Immature natural killer cell (primary cell): ENCODE results near the gene LRCOL1. TPM values are rescaled to one million over a fixed set of nuclear protein-coding genes. Genes with fewer than 3 reads are reported as not detected.
A peak's percentile ranks its signal among the peaks of the same experiment; 100 is the strongest.

Experiments used
- DNase-seq, 3 donors: peaks; one replicate each; pipeline ENCODE4 v3.0.0; 2022; ENCODE audit warnings: mixed read lengths in 1 of 3
- H3K27ac Mint-ChIP-seq, 6 donors: one replicate each; pipeline ENCODE4 v1.8.0; 2020; ENCODE audit warnings: mixed read lengths in 6 of 6, mild to moderate bottlenecking in 5 of 6, inconsistent platforms in 4 of 6, moderate library complexity in 3 of 6
- H3K27me3 Mint-ChIP-seq, 3 donors: one replicate each; pipeline ENCODE4 v1.8.0; 2020 to 2021; ENCODE audit warnings: low read depth in 3 of 3, mild to moderate bottlenecking in 3 of 3, mixed read lengths in 3 of 3, moderate library complexity in 3 of 3, inconsistent platforms in 1 of 3
- H3K36me3 Mint-ChIP-seq, 3 donors: one replicate each; pipeline ENCODE4 v1.8.0; 2020; ENCODE audit warnings: mixed read lengths in 3 of 3, inconsistent platforms in 2 of 3, mild to moderate bottlenecking in 2 of 3
- H3K4me1 Mint-ChIP-seq, 2 donors: one replicate each; pipeline ENCODE4 v1.8.0; 2020; ENCODE audit warnings: inconsistent platforms in 2 of 2, mild to moderate bottlenecking in 2 of 2, mixed read lengths in 2 of 2, moderate library complexity in 1 of 2
- H3K4me3 Mint-ChIP-seq, 5 donors: one replicate each; pipeline ENCODE4 v1.8.0; 2020; ENCODE audit warnings: mild to moderate bottlenecking in 5 of 5, mixed read lengths in 5 of 5, inconsistent platforms in 3 of 5, moderate library complexity in 3 of 5
- H3K9me3 Mint-ChIP-seq, 6 donors: one replicate each; pipeline ENCODE4 v1.8.0; 2020; ENCODE audit warnings: mild to moderate bottlenecking in 6 of 6, mixed read lengths in 6 of 6, inconsistent platforms in 4 of 6, moderate library complexity in 3 of 6
- polyA plus RNA-seq, 3 donors: library from polyadenylated mRNA; unstranded; fragments of 300-500 nt; fragmentation: Illumina TruSeq; gene quantifications; one replicate each; pipeline ENCODE4 v1.2.3, GENCODE V29; 2021

Gene LRCOL1
- polyA plus RNA-seq, 3 donors from 2014 or later: not detected

- Mint-ChIP-seq H3K4me1 (peaks cover 16 to 21% of the 10 kb centered on the region in 2 donors), H3K27me3 (peaks cover 2 to 11% (median 6%) of the 10 kb centered on the region in 3 donors), H3K4me3 (peak overlapping the region in 3 of 5 donors; percentile 27 to 73 (median 35)), H3K27ac (no peak overlapping the region), H3K9me3 (no peaks in the 10 kb centered on the region), H3K36me3 (peaks cover 4 to 7% (median 6%) of the 10 kb centered on the region in 3 donors)
- no peak for DNase-seq
Observed at GRCh38 chr12:132561427-132562156, 48.8 kb downstream of the LRCOL1 start.

GRCh38 chr12:132560614-132561426 is 49.6 kb downstream of the LRCOL1 start:
- Mint-ChIP-seq H3K27me3 (peaks cover 2 to 11% (median 6%) of the 10 kb centered on the region in 3 donors), H3K36me3 (peaks cover 4 to 7% (median 6%) of the 10 kb centered on the region in 3 donors), H3K9me3 (no peaks in the 10 kb centered on the region), H3K4me1 (peaks cover 16 to 21% of the 10 kb centered on the region in 2 donors), H3K27ac (no peak overlapping the region), H3K4me3 (peak overlapping the region in 4 of 5 donors; percentile 35 to 73 (median 68))
- peak; percentile 48 to 59 (median 49) for DNase-seq

- H3K4me3 Mint-ChIP-seq: no peak overlapping the region
- no peak for DNase-seq
Observed at GRCh38 chr12:132560364-132560613, 50.1 kb downstream of the LRCOL1 start.

GRCh38 chr12:132559652-132560363 is 50.6 kb downstream of the LRCOL1 start:
- peaks cover 16 to 19% of the 10 kb centered on the region in 2 donors for H3K4me1 Mint-ChIP-seq
- H3K27ac Mint-ChIP-seq: no peak overlapping the region
- no peak for DNase-seq
- H3K27me3 Mint-ChIP-seq: peaks cover 2 to 11% (median 6%) of the 10 kb centered on the region in 3 donors
- peaks cover 4% of the 10 kb centered on the region in 3 donors for H3K36me3 Mint-ChIP-seq
- H3K4me3 Mint-ChIP-seq: peak overlapping the region in 4 of 5 donors; percentile 69 to 74 (median 72)
- peaks cover 0 to 2% (median 0%) of the 10 kb centered on the region in 6 donors for H3K9me3 Mint-ChIP-seq

More at GRCh38 chr12:132560364-132560613, 50.1 kb downstream of the LRCOL1 start:
- peaks cover 4 to 6% (median 4%) of the 10 kb centered on the region in 3 donors for H3K36me3 Mint-ChIP-seq
- peaks cover 16 to 19% of the 10 kb centered on the region in 2 donors for H3K4me1 Mint-ChIP-seq
- H3K27me3 Mint-ChIP-seq: peaks cover 2 to 11% (median 6%) of the 10 kb centered on the region in 3 donors
- no peak overlapping the region for H3K27ac Mint-ChIP-seq
- no peaks in the 10 kb centered on the region for H3K9me3 Mint-ChIP-seq

GRCh38 chr12:132558861-132559623 is 51.3 kb downstream of the LRCOL1 start:
- Mint-ChIP-seq H3K27ac (no peak overlapping the region), H3K27me3 (peaks cover 2 to 11% (median 6%) of the 10 kb centered on the region in 3 donors), H3K9me3 (peaks cover 0 to 2% (median 0%) of the 10 kb centered on the region in 6 donors), H3K36me3 (peaks cover 4% of the 10 kb centered on the region in 3 donors), H3K4me1 (peaks cover 16 to 19% of the 10 kb centered on the region in 2 donors), H3K4me3 (peak overlapping the region; percentile 53 to 74 (median 72))
- DNase-seq: no peak

GRCh38 chr12:132558042-132558856 is 52.1 kb downstream of the LRCOL1 start:
- Mint-ChIP-seq H3K4me3 (peak overlapping the region; percentile 59 to 76 (median 69)), H3K36me3 (peaks cover 4% of the 10 kb centered on the region in 3 donors), H3K9me3 (peaks cover 0 to 2% (median 0%) of the 10 kb centered on the region in 6 donors), H3K27me3 (peaks cover 3 to 11% (median 4%) of the 10 kb centered on the region in 3 donors), H3K27ac (no peak overlapping the region), H3K4me1 (peaks cover 12 to 17% of the 10 kb centered on the region in 2 donors)
- DNase-seq: peak; percentile 21 to 36 (median 33)

- Mint-ChIP-seq H3K27me3 (peaks cover 3 to 11% (median 6%) of the 10 kb centered on the region in 3 donors), H3K27ac (no peak overlapping the region), H3K4me3 (no peak overlapping the region), H3K36me3 (peaks cover 4% of the 10 kb centered on the region in 3 donors), H3K4me1 (peaks cover 10 to 17% of the 10 kb centered on the region in 2 donors), H3K9me3 (peaks cover 0 to 2% (median 0%) of the 10 kb centered on the region in 6 donors)
- DNase-seq: no peak
Observed at GRCh38 chr12:132557291-132558015, 52.9 kb downstream of the LRCOL1 start.

- Mint-ChIP-seq H3K27ac (no peak overlapping the region), H3K4me1 (peaks cover 10 to 17% of the 10 kb centered on the region in 2 donors), H3K36me3 (peaks cover 4 to 8% (median 4%) of the 10 kb centered on the region in 3 donors), H3K4me3 (no peak overlapping the region), H3K9me3 (peaks cover 0 to 2% (median 0%) of the 10 kb centered on the region in 6 donors), H3K27me3 (peaks cover 3 to 13% (median 8%) of the 10 kb centered on the region in 3 donors)
- DNase-seq: no peak
Observed at GRCh38 chr12:132556801-132557200, 53.6 kb downstream of the LRCOL1 start.

GRCh38 chr12:132556216-132556615 is 54.2 kb downstream of the LRCOL1 start:
- H3K9me3 Mint-ChIP-seq: peaks cover 0 to 2% (median 0%) of the 10 kb centered on the region in 6 donors
- peaks cover 10 to 17% of the 10 kb centered on the region in 2 donors for H3K4me1 Mint-ChIP-seq
- peaks cover 3 to 13% (median 8%) of the 10 kb centered on the region in 3 donors for H3K27me3 Mint-ChIP-seq
- H3K4me3 Mint-ChIP-seq: no peak overlapping the region
- no peak for DNase-seq
- H3K36me3 Mint-ChIP-seq: peaks cover 4 to 8% (median 4%) of the 10 kb centered on the region in 3 donors
- H3K27ac Mint-ChIP-seq: no peak overlapping the region

- peaks cover 4 to 8% (median 4%) of the 10 kb centered on the region in 3 donors for H3K36me3 Mint-ChIP-seq
- H3K4me1 Mint-ChIP-seq: peaks cover 10 to 16% of the 10 kb centered on the region in 2 donors
- no peak overlapping the region for H3K4me3 Mint-ChIP-seq
- H3K9me3 Mint-ChIP-seq: peaks cover 0 to 2% (median 0%) of the 10 kb centered on the region in 6 donors
- H3K27me3 Mint-ChIP-seq: peaks cover 3 to 13% (median 8%) of the 10 kb centered on the region in 3 donors
- H3K27ac Mint-ChIP-seq: no peak overlapping the region
- no peak for DNase-seq
Observed at GRCh38 chr12:132555686-132556085, 54.7 kb downstream of the LRCOL1 start.

- Mint-ChIP-seq H3K36me3 (peaks cover 4 to 8% (median 4%) of the 10 kb centered on the region in 3 donors), H3K9me3 (peaks cover 0 to 2% (median 0%) of the 10 kb centered on the region in 6 donors), H3K4me1 (peaks cover 10 to 14% of the 10 kb centered on the region in 2 donors), H3K27ac (no peak overlapping the region), H3K4me3 (no peak overlapping the region), H3K27me3 (peaks cover 3 to 13% (median 8%) of the 10 kb centered on the region in 3 donors)
- DNase-seq: peak in 1 of 3 donors; percentile 30
Observed at GRCh38 chr12:132554845-132555630, 55.3 kb downstream of the LRCOL1 start.
